ENCODE measurements around the gene CNMD. TPM values are rescaled to one million over a fixed set of nuclear protein-coding genes. Genes with fewer than 3 reads are reported as not detected.

Gene CNMD
- total RNA-seq (2014; rRNA removed; shearing (Covaris generic)) (not detected in 2 replicates), total RNA-seq (2022) (not detected in 2 replicates), Bru-seq, nascent RNA (not detected), BruChase-seq, experiment 1, labeled RNA remaining after a 6-hour chase (not detected), BruChase-seq, experiment 2, labeled RNA remaining after a 2-hour chase (not detected)
- long read RNA-seq, result 0 reads

DNA sequence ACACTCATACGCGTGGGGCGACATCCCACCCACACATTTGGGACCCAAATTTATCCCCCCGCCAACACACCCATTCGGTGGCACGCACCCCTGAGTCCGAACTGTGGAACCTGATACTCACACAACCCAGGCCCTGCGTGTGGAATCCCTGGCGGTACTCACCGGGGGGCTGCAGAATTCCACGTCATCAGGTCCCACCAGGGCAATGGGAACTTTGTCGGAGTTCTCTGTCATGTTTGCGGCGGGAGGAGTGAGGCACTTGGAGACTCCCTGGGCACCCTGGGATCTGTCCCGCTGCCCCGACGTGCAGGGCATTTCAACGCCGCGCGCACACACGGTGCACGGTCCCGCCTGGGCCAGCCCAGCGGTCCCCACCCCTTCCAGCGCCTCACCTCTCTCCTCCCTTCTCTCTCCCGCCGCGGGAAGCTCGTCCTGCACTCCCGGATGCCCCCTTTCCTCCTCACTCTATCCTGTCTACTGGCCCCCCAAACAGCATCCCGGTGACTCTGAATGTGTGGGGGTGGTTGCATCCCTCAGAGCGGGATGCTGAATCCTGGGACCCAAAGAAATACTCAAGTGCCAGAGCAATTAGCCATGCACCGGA is at the start of gene CNMD:
Gene CNMD (minus strand): TSS at position 353 of the 604 bp plus-strand sequence. CDS start 119 bp downstream, at position 234.
- Histone ChIP-seq H3K9me2 (ENCODE audit: insufficient read depth, low read length) (no peaks in the 10 kb centered on the region), H3K4me1 (ENCODE audit: insufficient read depth, low read length, poor library complexity, severe bottlenecking) (no peaks in the 10 kb centered on the region), H3K4me2 (ENCODE audit: low read length) (no peak within 1 kb of the TSS), H3K27ac (ENCODE audit: low read depth, low read length, poor library complexity, severe bottlenecking) (no peak within 1 kb of the TSS), H2AFZ (ENCODE audit: low read length) (no peak within 1 kb of the TSS), H3K36me3 (ENCODE audit: insufficient read depth, low read length) (no peaks in the 10 kb centered on the region), H4K20me1 (ENCODE audit: insufficient read depth, low read length) (no peaks in the 10 kb centered on the region), H3K4me3 (ENCODE audit: low read depth, low read length, poor library complexity, severe bottlenecking) (no peak within 1 kb of the TSS), H3K9me3 (ENCODE audit: low read length) (no peaks in the 10 kb centered on the region), H3K79me2 (ENCODE audit: insufficient read depth, low read depth, low read length) (no peaks in the 10 kb centered on the region)
- no peak for DNase-seq (ENCODE audit: low spot score)
- intact Hi-C loops (cut with micrococcal nuclease; ENCODE audit: unreplicated experiment), result no loop called here
- no TSS peak for BruUV-seq (replicated peaks)
- ChIA-PET CTCF (ENCODE audit: unreplicated experiment) (no interaction called here), POLR2A (no interaction called here)
- no peak for TF ChIP-seq EZH2phosphoT487 (IDR thresholded peaks at IDR 0.05; ENCODE audit: borderline replicate concordance, low read depth, low read length)
- TF ChIP-seq, protein P1, sequence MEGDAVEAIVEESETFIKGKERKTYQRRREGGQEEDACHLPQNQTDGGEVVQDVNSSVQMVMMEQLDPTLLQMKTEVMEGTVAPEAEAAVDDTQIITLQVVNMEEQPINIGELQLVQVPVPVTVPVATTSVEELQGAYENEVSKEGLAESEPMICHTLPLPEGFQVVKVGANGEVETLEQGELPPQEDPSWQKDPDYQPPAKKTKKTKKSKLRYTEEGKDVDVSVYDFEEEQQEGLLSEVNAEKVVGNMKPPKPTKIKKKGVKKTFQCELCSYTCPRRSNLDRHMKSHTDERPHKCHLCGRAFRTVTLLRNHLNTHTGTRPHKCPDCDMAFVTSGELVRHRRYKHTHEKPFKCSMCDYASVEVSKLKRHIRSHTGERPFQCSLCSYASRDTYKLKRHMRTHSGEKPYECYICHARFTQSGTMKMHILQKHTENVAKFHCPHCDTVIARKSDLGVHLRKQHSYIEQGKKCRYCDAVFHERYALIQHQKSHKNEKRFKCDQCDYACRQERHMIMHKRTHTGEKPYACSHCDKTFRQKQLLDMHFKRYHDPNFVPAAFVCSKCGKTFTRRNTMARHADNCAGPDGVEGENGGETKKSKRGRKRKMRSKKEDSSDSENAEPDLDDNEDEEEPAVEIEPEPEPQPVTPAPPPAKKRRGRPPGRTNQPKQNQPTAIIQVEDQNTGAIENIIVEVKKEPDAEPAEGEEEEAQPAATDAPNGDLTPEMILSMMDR (conservative IDR thresholded peaks at IDR 0.05; ENCODE audit: low read length), result no peak

DNA sequence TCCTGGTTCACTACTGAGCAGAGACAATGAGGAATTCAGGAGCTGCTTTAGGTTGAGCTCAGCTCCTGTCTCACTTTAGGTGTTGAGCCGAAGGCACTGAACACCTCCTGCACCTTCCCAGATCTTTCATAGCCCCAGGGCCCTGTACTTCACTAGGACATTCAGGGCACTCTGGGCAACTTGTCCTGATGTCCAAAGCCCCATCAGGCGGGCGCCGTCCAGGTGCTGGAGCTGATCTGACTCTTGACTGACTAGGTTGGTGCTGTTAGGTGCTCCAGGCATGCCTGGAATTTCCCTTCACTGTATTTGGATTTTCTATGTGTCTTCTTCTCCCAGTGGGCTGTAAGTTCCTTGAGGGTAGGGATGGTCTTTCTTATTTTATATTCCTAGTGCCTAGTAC is 48.4 kb upstream of the CNMD start:
- intact Hi-C loops (cut with micrococcal nuclease; ENCODE audit: unreplicated experiment), result no loop called here
- BruUV-seq (replicated peaks), result no TSS peak
- no peaks in the 10 kb centered on the region for H3K9me2 ChIP-seq (ENCODE audit: insufficient read depth, low read length)
- no peak overlapping the region for H2AFZ ChIP-seq (ENCODE audit: low read length)
- TF ChIP-seq, protein P1 (conservative IDR thresholded peaks at IDR 0.05; ENCODE audit: low read length), result no peak
- TF ChIP-seq EZH2phosphoT487 (IDR thresholded peaks at IDR 0.05; ENCODE audit: borderline replicate concordance, low read depth, low read length), result no peak
- no peak overlapping the region for H3K27ac ChIP-seq (ENCODE audit: low read depth, low read length, poor library complexity, severe bottlenecking)
- H3K4me3 ChIP-seq (ENCODE audit: low read depth, low read length, poor library complexity, severe bottlenecking), result no peak overlapping the region
- H3K4me1 ChIP-seq (ENCODE audit: insufficient read depth, low read length, poor library complexity, severe bottlenecking), result no peaks in the 10 kb centered on the region
- H3K9me3 ChIP-seq (ENCODE audit: low read length), result no peaks in the 10 kb centered on the region
- H3K79me2 ChIP-seq (ENCODE audit: insufficient read depth, low read depth, low read length), result no peaks in the 10 kb centered on the region
- H4K20me1 ChIP-seq (ENCODE audit: insufficient read depth, low read length), result no peaks in the 10 kb centered on the region
- H3K36me3 ChIP-seq (ENCODE audit: insufficient read depth, low read length), result no peaks in the 10 kb centered on the region
- no peak overlapping the region for H3K4me2 ChIP-seq (ENCODE audit: low read length)
- CTCF ChIA-PET (ENCODE audit: unreplicated experiment), result no interaction called here
- POLR2A ChIA-PET, result no interaction called here
- DNase-seq (ENCODE audit: low spot score), result no peak

DNA sequence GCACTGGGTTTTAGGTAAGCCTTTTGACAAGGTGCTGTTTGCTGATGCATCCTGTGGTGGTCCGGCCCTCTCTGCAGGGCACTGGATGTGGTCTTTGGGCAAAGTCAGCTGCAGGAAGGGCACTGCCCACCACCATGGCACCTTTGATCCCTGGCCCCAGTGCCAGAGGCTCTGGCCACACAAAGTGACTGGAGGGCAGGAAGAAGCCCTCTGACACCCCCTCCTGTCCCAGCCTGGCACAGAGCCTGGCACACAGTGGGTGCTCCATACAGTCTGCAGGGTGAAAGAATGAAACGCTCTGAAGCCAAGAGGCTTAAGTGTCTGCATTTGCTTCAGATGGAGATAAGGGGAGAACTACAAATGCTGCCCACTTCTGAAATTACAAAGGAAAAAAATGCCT is 47.6 kb upstream of the CNMD start:
- no peaks in the 10 kb centered on the region for H3K9me3 ChIP-seq (ENCODE audit: low read length)
- no peak overlapping the region for H3K4me2 ChIP-seq (ENCODE audit: low read length)
- no TSS peak for BruUV-seq (replicated peaks)
- no peaks in the 10 kb centered on the region; the same call in 1 of the 2 replicates for H3K9me2 ChIP-seq (ENCODE audit: insufficient read depth, low read length)
- no peak overlapping the region for H3K4me3 ChIP-seq (ENCODE audit: low read depth, low read length, poor library complexity, severe bottlenecking)
- H3K4me1 ChIP-seq (ENCODE audit: insufficient read depth, low read length, poor library complexity, severe bottlenecking), result no peaks in the 10 kb centered on the region
- CTCF ChIA-PET (ENCODE audit: unreplicated experiment), result no interaction called here
- no peak overlapping the region for H3K27ac ChIP-seq (ENCODE audit: low read depth, low read length, poor library complexity, severe bottlenecking)
- TF ChIP-seq EZH2phosphoT487 (IDR thresholded peaks at IDR 0.05; ENCODE audit: borderline replicate concordance, low read depth, low read length), result no peak
- TF ChIP-seq, protein P1 (conservative IDR thresholded peaks at IDR 0.05; ENCODE audit: low read length), result no peak
- DNase-seq (ENCODE audit: low spot score), result no peak
- POLR2A ChIA-PET, result no interaction called here
- H2AFZ ChIP-seq (ENCODE audit: low read length), result no peak overlapping the region
- no peaks in the 10 kb centered on the region for H3K36me3 ChIP-seq (ENCODE audit: insufficient read depth, low read length)
- no peaks in the 10 kb centered on the region for H4K20me1 ChIP-seq (ENCODE audit: insufficient read depth, low read length)
- H3K79me2 ChIP-seq (ENCODE audit: insufficient read depth, low read depth, low read length), result no peaks in the 10 kb centered on the region
- intact Hi-C loops (cut with micrococcal nuclease; ENCODE audit: unreplicated experiment), result no loop called here
